NCI-H2196 treated with DMSO at 0.1 percent for 48 hours (cell line): ENCODE data around the gene RNF25.

Experiments
- DNase-seq: peaks from one replicate; lab custom pipeline; 2025; ENCODE audit not compliant: unreplicated experiment; lab: John Stamatoyannopoulos, UW

RNF25 gene

DNA sequence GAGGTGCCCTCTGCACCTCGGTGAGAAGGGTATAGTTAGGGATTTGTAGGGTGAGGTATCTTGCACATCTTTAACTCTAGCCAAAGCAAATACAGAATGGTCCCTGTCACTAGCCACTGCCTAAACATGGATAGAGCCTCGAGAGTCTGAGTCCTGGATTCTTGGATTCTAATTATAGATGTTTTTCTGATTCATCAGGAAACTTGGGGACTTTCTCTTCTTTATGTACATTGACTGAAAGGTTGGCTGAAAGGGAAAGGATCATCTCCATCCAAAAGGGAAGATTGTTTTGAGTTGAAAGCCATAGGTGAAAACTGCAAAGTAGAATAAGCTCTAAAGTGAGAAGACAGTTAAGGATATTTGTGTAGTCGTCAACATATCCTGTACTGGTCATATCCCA is 8.3 kb upstream of the RNF25 start:
- DNase-seq, result no peak

DNA sequence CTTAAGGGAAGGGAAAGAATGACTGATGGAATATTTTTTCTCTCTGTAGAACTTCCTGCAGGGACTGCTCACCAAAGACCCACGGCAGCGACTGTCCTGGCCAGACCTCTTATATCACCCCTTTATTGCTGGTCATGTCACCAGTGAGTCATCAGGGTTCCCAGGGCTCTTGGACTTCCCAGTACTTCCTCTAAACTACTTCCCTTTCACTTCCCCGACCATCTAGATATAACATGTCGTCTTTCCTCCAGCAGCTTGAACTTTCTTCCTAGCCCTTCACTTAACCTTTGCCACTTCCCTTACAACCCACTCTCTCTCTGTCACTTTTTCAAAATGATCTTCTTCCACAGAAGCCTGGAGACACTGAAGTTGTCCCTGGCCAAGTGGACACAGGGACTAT is 7.3 kb upstream of the RNF25 start:
- DNase-seq, result no peak

DNA sequence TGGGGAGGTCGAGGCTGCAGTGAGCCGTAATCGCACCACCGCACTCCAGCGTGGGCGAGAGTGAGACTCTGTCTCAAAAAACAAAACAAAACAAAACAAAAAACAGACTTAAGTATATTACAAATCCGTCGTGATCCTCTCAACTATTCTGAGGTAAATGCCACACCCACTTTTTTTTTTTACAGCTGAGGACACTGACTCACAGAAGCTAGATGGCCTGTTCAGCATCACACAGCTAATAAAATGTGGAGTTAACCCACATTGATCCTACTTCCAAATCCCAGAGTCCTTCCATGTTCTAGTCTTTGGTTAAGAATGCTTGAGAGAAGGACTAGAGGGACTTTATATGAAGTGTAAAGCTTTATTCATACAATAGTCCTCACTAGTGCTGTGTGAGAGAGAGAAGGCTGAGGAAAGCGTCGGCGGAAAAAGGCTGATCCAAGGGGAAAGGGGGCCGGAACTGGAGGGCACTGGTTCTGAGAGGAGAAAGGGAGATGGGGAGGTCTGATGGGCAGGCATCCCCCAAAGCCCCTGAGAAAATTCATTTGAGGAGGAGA is 627 bp downstream of the RNF25 start:
- no peak for DNase-seq

DNA sequence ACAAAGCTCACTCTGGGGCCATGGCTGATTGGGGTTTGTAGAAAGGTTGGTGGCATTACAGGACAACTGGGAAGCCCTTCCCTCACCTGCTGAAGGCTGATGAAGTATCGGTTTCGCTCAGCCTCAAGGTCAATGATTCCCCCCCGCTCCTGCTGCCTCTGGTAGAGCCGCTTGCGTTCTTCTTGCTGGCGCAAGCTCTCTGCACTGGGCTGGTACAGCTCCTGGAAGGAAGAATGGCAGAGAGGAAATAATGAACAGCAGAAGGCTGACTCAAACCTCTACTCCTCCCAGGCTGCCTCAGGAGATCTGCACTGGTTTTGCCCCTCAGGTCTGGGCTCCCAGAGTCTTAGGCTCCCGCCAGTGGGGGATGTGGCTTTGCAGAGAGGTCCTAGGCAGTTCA is 7.1 kb downstream of the RNF25 start:
- no peak for DNase-seq

DNA sequence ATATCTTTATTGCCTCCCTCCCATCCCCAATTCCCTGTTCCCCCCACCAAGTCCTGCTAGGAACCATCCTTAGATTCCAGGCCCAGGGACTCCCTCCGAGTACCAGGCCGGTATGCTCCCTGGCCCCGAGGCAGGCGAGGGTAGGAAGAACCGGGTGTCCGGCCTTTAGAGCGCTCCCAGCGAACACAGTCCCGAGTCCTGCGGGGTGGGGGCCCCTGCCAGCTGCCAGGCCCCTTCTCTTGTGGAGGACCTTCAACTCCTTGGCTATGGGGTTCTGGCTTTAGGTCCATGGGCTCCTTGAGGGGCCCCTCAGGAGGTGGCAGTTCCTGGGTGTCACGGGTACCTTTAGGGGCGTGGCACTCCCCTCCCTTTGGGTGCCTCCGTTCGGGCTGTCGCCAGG is 7.9 kb downstream of the RNF25 start:
- DNase-seq, result no peak

DNA sequence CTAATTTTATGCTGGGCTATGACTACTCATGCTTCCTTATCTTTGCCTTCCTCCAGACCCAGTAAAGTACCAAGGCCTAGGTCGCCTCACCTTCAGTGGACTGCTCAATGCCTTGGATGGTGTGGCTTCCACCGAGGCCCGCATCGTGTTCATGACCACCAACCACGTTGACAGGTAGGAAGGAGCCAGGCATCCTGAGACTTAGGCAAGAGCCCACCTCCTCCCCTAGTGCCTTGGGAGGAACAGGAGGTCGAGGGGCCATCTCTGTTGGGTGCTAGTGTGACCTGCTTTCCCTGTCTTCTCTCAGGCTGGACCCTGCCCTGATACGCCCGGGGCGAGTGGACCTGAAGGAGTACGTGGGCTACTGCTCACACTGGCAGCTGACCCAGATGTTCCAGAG is 9.0 kb downstream of the RNF25 start:
- DNase-seq, result no peak

DNA sequence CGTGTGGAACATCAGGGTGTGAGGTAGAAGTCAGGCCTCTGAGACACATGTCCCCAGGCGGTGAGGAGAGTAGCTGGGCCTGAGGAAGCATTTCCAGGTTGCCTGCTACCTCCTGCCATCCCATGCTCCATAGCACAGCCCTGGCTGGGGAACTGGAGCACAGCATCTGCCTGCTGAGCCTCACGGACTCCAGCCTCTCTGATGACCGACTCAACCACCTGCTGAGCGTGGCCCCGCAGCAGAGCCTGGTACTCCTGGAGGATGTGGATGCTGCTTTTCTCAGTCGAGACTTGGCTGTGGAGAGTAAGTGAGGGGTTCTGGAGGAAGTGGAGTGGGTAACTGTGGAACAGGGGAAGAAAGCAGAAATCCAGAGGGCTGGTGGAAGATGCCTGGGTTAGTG is 9.4 kb downstream of the RNF25 start:
- DNase-seq, result no peak

DNA sequence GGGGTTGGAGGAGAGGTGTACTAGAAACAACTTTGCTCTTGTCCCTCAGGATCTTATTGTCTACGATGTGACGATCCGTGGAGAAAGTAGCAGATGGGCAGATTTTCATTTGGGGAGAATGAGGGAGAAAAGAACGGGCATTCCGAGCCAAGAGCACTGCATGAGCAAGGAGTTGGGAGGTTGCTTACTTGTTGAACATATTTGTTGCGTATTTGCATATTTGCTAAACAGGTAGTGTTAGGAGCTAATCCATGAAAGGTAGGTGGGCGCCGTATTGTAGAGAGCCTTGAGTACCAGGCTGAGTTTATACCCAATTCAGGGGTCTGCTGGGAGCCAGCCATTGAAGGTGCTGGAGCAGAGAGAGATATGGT is 11.8 kb downstream of the RNF25 start:
- DNase-seq, result no peak

DNA sequence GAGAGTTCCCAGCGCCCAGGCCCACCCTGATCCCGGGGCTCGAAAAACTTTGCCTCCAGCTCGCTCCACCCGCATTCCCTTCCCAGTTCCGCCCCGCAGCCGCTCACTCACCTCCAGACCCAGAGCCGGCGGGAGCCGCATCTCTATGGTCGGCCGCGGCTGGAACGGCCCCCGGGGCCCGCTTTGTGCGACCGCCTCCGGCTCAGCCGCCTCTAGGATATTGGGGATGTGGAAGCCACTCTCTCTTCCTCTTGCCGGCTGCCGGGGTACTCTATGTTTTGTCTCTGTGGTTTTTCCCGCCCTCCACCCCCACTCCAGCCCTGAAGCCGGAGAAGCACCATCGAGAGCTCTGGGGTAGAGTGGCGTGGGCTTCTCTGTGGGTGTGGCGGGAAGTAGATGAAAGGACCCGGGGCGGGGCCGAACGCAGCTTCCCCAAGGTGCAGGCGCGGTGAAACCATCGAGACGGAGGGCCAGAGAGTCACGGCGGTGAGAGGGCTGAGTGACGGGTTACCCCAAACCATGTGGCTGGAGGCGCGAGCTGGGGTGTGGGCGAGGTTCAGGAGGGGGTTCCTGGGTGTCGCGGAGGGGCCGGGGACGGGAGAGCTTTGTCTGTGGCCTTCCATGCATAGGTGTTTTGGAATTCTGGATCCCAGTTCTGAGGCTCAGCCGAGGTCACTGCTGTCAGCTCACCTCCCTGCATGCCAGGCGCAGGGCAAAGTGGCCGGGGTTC is 12.4 kb downstream of the RNF25 start, which contains the start of the genes BCS1L and ZNF142:
Gene BCS1L, plus strand, starts transcription at position 426 of the 730 bp plus-strand sequence. CDS start 1,305 bp downstream, outside the sequence.
Gene ZNF142, minus strand, starts transcription at position 366 of the 730 bp plus-strand sequence. CDS start 3,194 bp downstream, outside the sequence.
- peak; percentile 86 for DNase-seq

DNA sequence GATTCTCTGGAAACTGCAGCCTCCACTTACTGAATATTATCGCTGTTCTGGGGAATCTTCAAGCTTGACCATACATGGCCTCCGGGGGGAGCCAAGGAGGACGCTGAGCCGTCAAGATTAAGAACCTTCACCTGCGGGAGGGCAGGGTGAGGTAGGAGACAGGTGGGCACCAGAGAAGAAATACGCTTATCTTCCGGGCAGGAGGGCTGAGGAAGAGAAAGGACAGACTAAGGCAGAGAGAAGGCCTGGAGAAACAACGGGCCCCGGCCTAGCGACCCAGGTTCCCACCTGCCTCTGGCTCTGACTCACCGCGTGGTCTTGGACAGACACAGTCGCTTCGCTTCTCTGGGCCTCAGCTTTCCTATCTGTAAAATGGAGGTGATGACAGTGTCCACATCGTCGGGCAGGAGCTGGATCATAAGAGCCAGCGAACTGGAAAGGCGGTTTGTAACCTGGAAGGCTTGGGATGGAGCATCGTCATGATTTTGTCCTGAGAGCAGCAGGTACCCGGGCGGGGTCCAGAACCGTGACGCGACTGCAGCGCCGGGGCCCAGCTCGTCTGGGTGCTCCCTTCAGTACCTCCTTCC is 13.0 kb downstream of the RNF25 start:
- no peak for DNase-seq

DNA sequence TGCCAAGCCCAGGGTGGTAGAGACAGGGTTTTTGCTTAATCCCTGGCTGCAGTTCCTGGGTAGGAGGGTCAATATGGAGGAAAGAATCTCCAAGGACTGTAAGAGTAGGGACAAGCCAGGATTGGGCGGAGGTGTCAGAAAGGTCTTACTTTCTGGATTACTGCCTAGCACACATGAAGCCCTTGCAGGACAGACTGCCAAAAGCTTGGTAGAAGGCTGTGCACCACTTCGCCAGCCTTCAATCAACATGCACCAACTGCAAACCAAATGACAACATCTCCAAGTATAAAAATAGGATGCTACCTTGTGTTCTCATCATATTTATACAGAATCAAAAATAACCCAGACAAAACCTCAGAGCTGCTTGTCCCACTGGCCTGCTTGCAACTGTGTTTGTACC is 16.1 kb downstream of the RNF25 start:
- DNase-seq, result no peak

DNA sequence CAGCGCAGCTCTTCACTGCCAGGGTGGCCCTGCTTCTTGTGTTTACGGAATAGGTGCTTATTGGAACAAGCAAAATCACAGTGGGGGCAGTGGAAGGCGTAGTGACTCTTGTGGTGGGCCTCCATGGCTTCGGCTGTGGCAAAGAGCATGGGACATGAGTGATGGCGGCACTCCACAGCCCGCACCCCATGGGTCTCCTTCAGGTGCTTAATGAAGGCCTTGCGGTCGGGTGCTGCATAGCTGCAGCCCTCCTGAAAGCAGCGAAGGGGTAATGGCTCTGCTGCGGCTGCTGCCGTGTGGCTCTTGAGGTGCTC is 23.1 kb downstream of the RNF25 start:
- DNase-seq, result no peak

DNA sequence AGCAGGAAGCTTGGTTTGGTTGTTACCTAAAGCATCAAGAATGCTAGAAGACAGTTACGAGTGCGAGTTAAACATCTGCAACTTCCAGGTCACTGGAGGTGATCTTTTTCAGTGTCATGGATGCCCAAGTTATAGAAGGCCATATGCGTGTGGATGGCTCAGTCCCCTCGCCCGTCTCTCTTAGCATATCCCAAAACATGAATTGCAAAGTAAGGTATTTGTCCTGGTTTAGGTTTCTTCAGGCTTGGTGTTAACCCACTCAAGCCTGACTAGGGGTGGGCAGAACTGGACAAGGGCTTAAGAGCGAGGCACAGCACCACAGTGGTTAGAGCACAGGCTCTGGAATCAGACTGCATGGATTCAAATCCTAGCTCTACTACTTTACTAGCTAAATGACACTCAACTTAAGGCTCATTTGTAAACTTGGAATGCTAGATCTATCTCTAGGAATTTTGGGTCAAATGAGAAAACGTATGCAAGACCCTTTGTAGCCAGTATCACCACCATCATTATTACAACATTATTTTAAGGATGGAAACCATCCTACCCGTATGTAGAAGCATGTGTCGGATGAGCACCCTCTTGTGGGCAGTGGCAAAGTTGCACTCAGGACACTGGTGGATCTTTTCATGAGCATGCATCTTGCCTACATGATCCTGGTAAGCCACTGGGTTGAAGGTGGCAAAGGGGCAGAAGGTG is 23.6 kb downstream of the RNF25 start:
- DNase-seq, result peak; percentile 9

DNA sequence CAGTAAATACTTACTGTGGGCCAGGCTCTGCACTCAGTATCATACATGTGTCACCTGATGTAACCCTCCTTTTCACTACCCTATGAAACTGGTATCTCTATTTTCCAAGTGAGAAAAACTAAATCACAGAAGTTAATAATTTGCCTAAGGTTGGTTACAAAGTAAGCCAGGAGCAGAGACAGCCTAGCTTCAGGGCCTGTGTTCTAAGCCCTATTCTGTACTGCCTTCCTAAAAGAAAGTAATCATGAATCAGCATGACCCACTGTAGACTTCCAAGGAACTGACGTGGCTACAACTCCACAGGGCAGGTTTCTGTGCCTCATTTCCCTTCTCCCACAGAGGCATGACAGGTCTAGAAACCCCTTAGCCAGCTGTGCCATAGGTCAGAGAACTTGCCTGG is 26.7 kb downstream of the RNF25 start:
- no peak for DNase-seq

DNA sequence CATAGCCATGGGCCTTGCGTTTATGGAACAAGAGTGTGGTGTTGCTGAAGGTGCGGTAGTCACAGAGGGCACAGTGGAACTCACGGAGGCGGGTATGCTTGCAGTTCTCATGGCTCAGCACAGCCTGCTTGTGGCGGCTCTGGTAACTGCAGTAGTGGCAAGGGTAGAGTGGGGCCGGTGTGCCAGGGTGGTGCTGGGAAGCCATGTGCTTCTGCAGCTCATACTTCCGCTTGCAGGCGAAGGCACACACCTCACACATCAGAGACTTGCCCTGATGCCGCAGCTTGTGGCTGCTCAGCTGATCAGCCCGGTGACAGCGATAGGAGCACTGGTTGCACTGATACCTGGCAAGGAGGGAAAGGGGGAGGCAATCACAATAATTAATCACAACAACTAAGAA is 27.1 kb downstream of the RNF25 start:
- no peak for DNase-seq

DNA sequence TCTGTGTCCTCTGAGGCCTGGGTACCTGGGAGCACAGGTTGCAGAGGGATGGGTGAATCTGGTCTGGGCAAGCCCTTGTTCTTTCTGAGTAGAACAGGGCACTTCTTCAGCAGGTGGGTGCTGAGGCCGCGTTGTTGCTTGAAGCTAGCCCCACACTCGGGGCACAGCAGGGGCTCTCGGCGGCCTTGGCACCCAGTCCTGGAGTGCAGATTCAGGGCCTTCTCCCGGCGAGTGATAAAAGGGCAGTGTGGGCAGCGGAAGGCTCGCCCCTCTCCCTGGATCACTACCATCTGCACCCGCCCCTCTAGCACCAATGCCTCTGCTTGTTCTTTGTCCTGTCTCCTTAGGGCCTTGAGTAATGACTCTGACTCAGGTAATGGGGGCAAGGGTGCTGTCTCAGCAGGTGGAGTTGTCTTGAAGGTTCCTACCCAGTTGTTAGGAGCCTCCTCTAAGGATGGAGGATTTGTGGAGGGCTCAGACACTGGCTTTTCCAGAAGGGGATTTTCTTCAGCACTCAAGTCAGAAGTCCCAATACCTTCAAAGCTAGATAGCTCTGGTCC is 28.0 kb downstream of the RNF25 start:
- no peak for DNase-seq

DNA sequence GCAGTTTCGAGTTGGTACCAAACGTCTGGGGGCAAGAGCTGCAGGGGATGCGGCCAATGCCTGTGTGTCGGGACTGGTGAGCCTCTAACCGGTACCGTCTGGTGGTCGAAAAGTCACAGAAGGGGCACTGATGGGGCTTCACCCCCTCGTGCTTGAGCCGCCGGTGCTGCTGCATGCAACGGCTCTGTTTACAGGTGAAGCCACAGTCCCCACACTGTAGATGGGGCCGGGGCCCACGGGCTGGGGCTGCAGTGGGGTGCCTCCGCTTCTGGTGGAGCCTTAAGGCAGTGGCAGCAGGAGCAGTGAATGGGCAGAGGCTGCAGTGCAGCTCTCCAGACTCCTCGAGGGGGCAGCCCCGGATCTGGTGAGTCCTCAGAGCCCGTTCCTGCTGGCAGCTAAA is 29.0 kb downstream of the RNF25 start:
- no peak for DNase-seq

DNA sequence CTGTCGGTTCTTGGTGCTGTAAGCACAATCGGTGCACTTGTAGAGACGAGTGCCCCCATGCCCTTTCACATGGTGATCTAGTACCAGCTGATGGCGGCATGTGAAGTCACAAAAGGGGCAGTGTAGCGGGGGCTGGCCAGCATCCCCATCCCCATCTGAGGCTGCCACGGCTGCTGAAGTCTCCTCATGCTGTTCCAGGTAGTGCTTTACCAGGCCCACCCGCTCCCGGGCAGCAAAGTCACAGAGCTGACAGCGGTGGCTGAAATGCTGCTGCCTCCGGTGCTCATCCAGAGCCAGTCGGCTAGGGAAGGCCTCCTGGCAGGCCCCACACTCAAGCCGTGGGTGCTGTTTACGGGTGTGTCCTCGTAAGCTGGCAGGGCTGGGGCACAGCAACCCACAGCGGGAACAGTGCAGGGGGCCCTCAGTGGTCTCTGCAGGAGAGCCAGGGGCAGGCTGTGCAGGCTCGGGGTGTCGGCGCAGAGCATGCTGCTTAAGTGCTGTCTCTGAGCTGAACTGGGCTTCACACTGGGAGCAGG is 29.6 kb downstream of the RNF25 start:
- DNase-seq, result no peak

DNA sequence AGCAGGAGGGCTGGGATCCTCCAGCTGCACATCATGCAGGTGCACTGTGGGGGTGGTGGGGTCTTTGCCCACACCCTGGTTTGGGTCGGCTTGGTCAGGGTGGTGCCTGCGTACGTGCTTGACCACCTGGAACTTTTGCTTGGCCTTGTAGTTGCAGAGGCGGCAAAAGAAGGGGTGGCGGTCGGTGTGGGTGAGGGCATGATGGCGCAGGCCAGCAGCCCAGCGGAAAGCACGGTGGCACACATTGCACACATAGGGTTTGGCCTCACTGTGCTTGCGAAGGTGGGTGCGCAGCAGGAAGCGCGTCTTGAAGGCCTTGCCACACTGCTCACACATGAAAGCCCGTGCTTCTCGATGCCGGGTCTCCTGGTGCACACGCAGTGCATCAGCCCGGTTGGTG is 33.4 kb downstream of the RNF25 start:
- DNase-seq, result no peak

DNA sequence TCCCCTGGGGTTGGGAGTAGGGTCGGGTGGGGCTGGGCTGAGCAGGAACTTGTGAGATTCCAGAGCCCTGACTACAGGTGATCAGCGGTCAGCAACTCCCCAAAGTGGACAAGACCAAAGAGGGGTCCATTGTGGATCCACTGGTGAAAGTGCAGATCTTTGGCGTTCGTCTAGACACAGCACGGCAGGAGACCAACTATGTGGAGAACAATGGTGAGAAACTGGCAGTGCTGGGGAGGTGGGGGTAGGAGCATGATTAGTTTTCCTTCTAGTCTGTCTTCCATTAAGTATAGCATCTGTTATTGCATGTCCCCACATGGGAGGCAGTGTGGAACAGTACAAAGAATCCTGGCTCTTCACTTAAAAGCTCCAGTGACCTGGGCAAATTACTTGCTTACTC is 36.1 kb downstream of the RNF25 start:
- DNase-seq, result no peak

DNA sequence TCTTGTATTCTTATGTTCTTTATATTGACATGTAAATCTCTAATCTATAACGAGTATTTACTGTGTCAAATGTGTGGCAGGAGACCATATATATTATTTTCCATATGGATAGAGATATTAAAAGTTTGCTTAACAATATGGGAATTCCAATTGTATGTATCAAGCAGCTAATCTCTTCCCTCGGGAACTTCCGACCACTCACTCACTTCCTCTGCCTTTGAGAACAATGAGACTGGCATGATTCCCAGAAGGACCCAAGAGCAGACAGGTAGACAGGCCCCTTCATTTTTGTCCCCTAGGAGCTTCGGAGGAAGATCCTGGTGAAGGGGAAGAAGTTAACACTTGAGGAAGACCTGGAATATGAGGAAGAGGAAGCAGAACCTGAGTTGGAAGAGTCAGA is 40.0 kb downstream of the RNF25 start:
- DNase-seq, result no peak

DNA sequence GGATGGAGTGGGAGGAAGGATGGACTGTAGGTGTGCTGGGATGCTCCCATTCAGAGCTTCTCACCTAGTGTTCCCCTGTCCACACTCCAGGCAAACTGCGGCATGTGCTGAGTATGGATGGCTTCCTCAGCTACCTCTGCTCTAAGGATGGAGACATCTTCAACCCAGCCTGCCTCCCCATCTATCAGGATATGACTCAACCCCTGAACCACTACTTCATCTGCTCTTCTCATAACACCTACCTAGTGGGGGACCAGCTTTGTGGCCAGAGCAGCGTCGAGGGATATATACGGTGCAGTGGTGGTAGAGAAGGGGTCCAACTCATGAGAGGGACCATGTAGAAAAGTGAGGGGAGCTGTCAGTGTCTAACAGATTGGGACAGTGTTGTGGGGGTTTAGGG is 43.9 kb downstream of the RNF25 start:
- DNase-seq, result no peak
